GM12878 (cell line): Measurements from ENCODE around the gene RFX7. TPM values are rescaled to one million over a fixed set of nuclear protein-coding genes. Genes with fewer than 3 reads are reported as not detected.

Experiments used
- ATAC-seq: fragments of 200-7000 bp; cut with Tn5 transposase; 3 replicates; pipeline ENCODE4 v1.9.1; 2020; ENCODE audit warnings: mild to moderate bottlenecking, moderate library complexity
- BruUV-seq: library from RNA; stranded (reverse); fragments of 400-500 nt; replicated peaks from 2 replicates; lab custom pipeline; 2021; lab: Mats Ljungman, UMichigan
- CTCF ChIA-PET: fragments of 300-600 bp; sonication (Branson Sonifier 250); formaldehyde crosslinking; extraction: SDS; loops from one replicate; lab custom pipeline; 2021; ENCODE audit warnings: inconsistent platforms; lab: Yijun Ruan, JAX
- POLR2A ChIA-PET: fragments of 350-600 bp; formaldehyde crosslinking; extraction: SDS; loops from one replicate; lab custom pipeline; 2021; ENCODE audit warnings: inconsistent platforms; lab: Charles Lee
- RAD21 ChIA-PET: fragments of 300-600 bp; sonication (Branson Sonifier 250); formaldehyde crosslinking; loops from one replicate; lab custom pipeline; 2023; ENCODE audit warnings: antibody characterized with exemption; ENCODE audit not compliant: unreplicated experiment; lab: Charles Lee
- SMC1A ChIA-PET: fragments of 300-600 bp; sonication (Branson Sonifier 250); formaldehyde crosslinking; loops from one replicate; lab custom pipeline; 2023; ENCODE audit not compliant: unreplicated experiment, uncharacterized antibody; lab: Charles Lee
- DNase-seq: peaks from one replicate; pipeline ENCODE4 v3.0.0-alpha.2; 2011; ENCODE audit warnings: low read depth, low spot score
- FAIRE-seq: peaks from 3 replicates; lab custom pipeline; 2011; peaks lifted over from hg19 to GRCh38; lab: Jason Lieb, UNC
- H2AFZ ChIP-seq: 2 replicates; pipeline ENCODE4 v1.6.0; 2011; ENCODE audit warnings: low read depth, low read length, control low read depth; ENCODE audit not compliant: control insufficient read depth
- H3K27ac ChIP-seq: 2 replicates; pipeline ENCODE4 v1.5.1; 2011; ENCODE audit warnings: control low read depth; ENCODE audit not compliant: control insufficient read depth, insufficient read depth
- H3K27me3 ChIP-seq, 2 experiments: replicated peaks in 1 of 2; 2 replicates each; pipeline versions ENCODE4 v1.6.0 to v1.6.1; 2011; ENCODE audit warnings: low read length in 1 of 2; ENCODE audit not compliant: control insufficient read depth in 2 of 2, insufficient read depth in 2 of 2
- H3K36me3 ChIP-seq, 2 experiments: 2 replicates each; pipeline ENCODE4 v1.5.1; 2011; ENCODE audit warnings: low read length in 1 of 2; ENCODE audit not compliant: control insufficient read depth in 2 of 2, insufficient read depth in 2 of 2
- H3K4me1 ChIP-seq: 2 replicates; pipeline ENCODE4 v1.6.1; 2011; ENCODE audit warnings: mild to moderate bottlenecking, low read length, moderate library complexity, mixed read lengths; ENCODE audit not compliant: control insufficient read depth, insufficient read depth
- H3K4me2 ChIP-seq: 2 replicates; pipeline ENCODE4 v1.6.0; 2011; ENCODE audit warnings: control low read depth; ENCODE audit not compliant: control insufficient read depth, insufficient read depth
- H3K4me3 ChIP-seq: fragments of 200-600 bp; sonication (generic); 2 replicates; pipeline ENCODE4 v1.5.1; 2016
- H3K79me2 ChIP-seq: 2 replicates; pipeline ENCODE4 v1.6.0; 2011; ENCODE audit warnings: low read length; ENCODE audit not compliant: control insufficient read depth, insufficient read depth
- H3K9ac ChIP-seq: 2 replicates; pipeline ENCODE4 v1.8.0; 2011; ENCODE audit warnings: low read length, control low read depth, mixed read lengths; ENCODE audit not compliant: control insufficient read depth, insufficient read depth
- H3K9me3 ChIP-seq: replicated peaks from 3 replicates; pipeline ENCODE4 v1.5.1; 2011; ENCODE audit warnings: mild to moderate bottlenecking, low read length; ENCODE audit not compliant: control insufficient read depth, insufficient read depth
- H4K20me1 ChIP-seq: 2 replicates; pipeline ENCODE4 v1.6.0; 2011; ENCODE audit not compliant: control insufficient read depth, insufficient read depth
- CBFB ChIP-seq: IDR thresholded peaks from 2 replicates; pipeline ENCODE4 v1.6.1; 2016; ENCODE audit warnings: antibody characterized with exemption, low read depth
- IKZF2 ChIP-seq, 2 experiments: fragments of 450-650 bp; IDR thresholded peaks; 2 replicates each; pipeline ENCODE4 v1.6.1; 2017; ENCODE audit warnings: mild to moderate bottlenecking in 2 of 2, moderate library complexity in 2 of 2
- JUND ChIP-seq: IDR thresholded peaks from 2 replicates; pipeline ENCODE4 v1.6.1; 2012; ENCODE audit warnings: low read depth, mild to moderate bottlenecking, low read length, improper control_type of control experiment, moderate library complexity
- LARP7 ChIP-seq: fragments of 450-650 bp; IDR thresholded peaks from 2 replicates; pipeline ENCODE4 v1.6.1; 2017; ENCODE audit warnings: mild to moderate bottlenecking
- MEF2B ChIP-seq: fragments of 450-650 bp; IDR thresholded peaks from 2 replicates; pipeline ENCODE4 v1.6.1; 2018; ENCODE audit warnings: mild to moderate bottlenecking, moderate library complexity; ENCODE audit not compliant: partially characterized antibody, poor library complexity, severe bottlenecking
- NFYB ChIP-seq: IDR thresholded peaks from 2 replicates; pipeline ENCODE4 v1.6.1; 2011; ENCODE audit warnings: low read depth, mild to moderate bottlenecking, low read length, improper control_type of control experiment, moderate library complexity; ENCODE audit not compliant: insufficient read depth
- PAX5 ChIP-seq: IDR thresholded peaks from 2 replicates; pipeline ENCODE4 v1.6.1; 2011; ENCODE audit warnings: low read depth, low read length, borderline replicate concordance
- PBX3 ChIP-seq: IDR thresholded peaks from 2 replicates; pipeline ENCODE4 v1.6.1; 2011; ENCODE audit warnings: mild to moderate bottlenecking, low read depth, low read length, moderate library complexity; ENCODE audit not compliant: insufficient replicate concordance
- PKNOX1 ChIP-seq: fragments of 450-650 bp; IDR thresholded peaks from 2 replicates; pipeline ENCODE4 v1.6.1; 2016; ENCODE audit warnings: mild to moderate bottlenecking
- RAD51 ChIP-seq: fragments of 450-650 bp; IDR thresholded peaks from 2 replicates; pipeline ENCODE4 v1.6.1; 2016; ENCODE audit warnings: moderate library complexity, mild to moderate bottlenecking, inconsistent platforms
- RUNX3 ChIP-seq: IDR thresholded peaks from 2 replicates; pipeline ENCODE4 v1.6.1; 2012; ENCODE audit warnings: low read length, inconsistent platforms
- SREBF2 ChIP-seq: IDR thresholded peaks from 2 replicates; pipeline ENCODE4 v1.6.1; 2012; ENCODE audit warnings: mild to moderate bottlenecking, low read length
- WGBS: methylation state at CpG from one replicate; pipeline ENCODE4 v1.1.6; 2016; ENCODE audit warnings: low lambda C conversion rate; ENCODE audit not compliant: insufficient replicate concordance, insufficient coverage; ENCODE audit errors: missing lambda C conversion rate; 5-methylcytosine and 5-hydroxymethylcytosine counted together
- in situ Hi-C: fragments of 300-500 bp; cut with MboI; formaldehyde crosslinking; loops from 9 replicates; pipeline ENCODE4 v1.14.3; 2018; ENCODE audit warnings: mixed read lengths
- intact Hi-C: fragments of 100-400 bp; cut with micrococcal nuclease; formaldehyde crosslinking; loops from one replicate; pipeline ENCODE4 v1.14.2; 2022; ENCODE audit not compliant: unreplicated experiment
- polyA plus RNA-seq, 11 experiments: library from polyadenylated mRNA; depleted of rRNA in 4 of 11; unstranded in 6 of 11; stranded (reverse) in 5 of 11; fragments of >200 nt; fragmentation: Nextera tagmentation in 4 of 11; fragmentation: Illumina TruSeq in 1 of 11; extraction: Ambion mirVana in 4 of 11; extraction: Trizol in 1 of 11; gene quantifications; 1 replicate in 1 of 11; 2 replicates in 10 of 11; pipeline versions ENCODE4 v1.2.1 to v1.2.3, GENCODE V29; 2011 to 2016; ENCODE audit warnings: inconsistent platforms in 2 of 11, missing spikeins in 2 of 11, low read depth in 1 of 11
- total RNA-seq, 4 experiments: library from RNA; depleted of rRNA in 3 of 4; stranded (reverse); fragments of >200 nt in 3 of 4; fragmentation: Illumina TruSeq in 1 of 4; extraction: Trizol in 1 of 4; gene quantifications; 2 replicates each; pipeline versions ENCODE4 v1.2.1 to v1.2.3, GENCODE V29; 2013 to 2021

Gene RFX7
- total and polyA plus RNA-seq, 10 of the 15 experiments (the other 5 are each of a cell fraction or from before 2014, with no cell fraction given): 3.2 to 31.4 (median 10.7) TPM

GRCh38 chr15:56042982-56043980, 200.4 kb downstream of the RFX7 start:
- 17% methylated on average over 8 of the region's 8 CpGs for WGBS
- no peak overlapping the region for H3K9ac ChIP-seq
- ChIA-PET CTCF (interaction anchor here (1.6 kb wide), 1 partner anchor 9 kb away, joined by 8 read pairs; no protein-coding TSS in a partner anchor), RAD21 (no interaction called here), POLR2A (interaction anchor here (0.5 kb wide), 1 partner anchor 527 kb away, joined by 6 read pairs; no protein-coding TSS in a partner anchor), SMC1A (no interaction called here)
- peak; percentile 13 for DNase-seq
- peak; percentile 57 for ATAC-seq
- no peak for FAIRE-seq
- H3K4me2 ChIP-seq: no peak overlapping the region
- no peak overlapping the region for H2AFZ ChIP-seq
- peaks cover 3% of the 10 kb centered on the region; the same call in 1 of the 2 replicates for H3K4me1 ChIP-seq
- no peaks in the 10 kb centered on the region for H4K20me1 ChIP-seq
- H3K4me3 ChIP-seq: no peak overlapping the region
- H3K36me3 ChIP-seq: no peaks in the 10 kb centered on the region
- BruUV-seq: no TSS peak
- H3K27me3 ChIP-seq: no peaks in the 10 kb centered on the region
- intact Hi-C loops: no loop called here
- in situ Hi-C loops: no loop called here
- H3K27ac ChIP-seq: no peak overlapping the region
- no peaks in the 10 kb centered on the region; the same call in 2 of the 3 replicates for H3K9me3 ChIP-seq
- H3K79me2 ChIP-seq: no peaks in the 10 kb centered on the region
- TF ChIP-seq IKZF2 (IDR thresholded peaks at IDR 0.05): peak in 1 of 2 experiments; percentile 25; a peak in 1 of 4 replicates
- TF ChIP-seq RAD51: no peak
- TF ChIP-seq LARP7: no peak
- no peak for TF ChIP-seq JUND
- peak; percentile 69 for TF ChIP-seq RUNX3
- TF ChIP-seq PKNOX1: peak; percentile 85
- TF ChIP-seq PAX5: no peak
- peak; percentile 73 for TF ChIP-seq PBX3
- peak; percentile 71 for TF ChIP-seq NFYB
- no peak for TF ChIP-seq CBFB
- TF ChIP-seq SREBF2: no peak
- no peak for TF ChIP-seq MEF2B
- TF ChIP-seq, all 136 proteins: peak for 5
